Gastroesophageal sphincter (tissue), 3 donors: ENCODE data around the gene ATAD3A.

Experiments used
- CTCF ChIP-seq, 4 experiments: fragments of 200-600 bp in 2 of 4; fragments of 450-650 bp in 2 of 4; sonication (generic) in 1 of 4; IDR thresholded peaks; one replicate each; pipeline ENCODE4 v1.5.1; 2017 to 2019; ENCODE audit warnings: antibody characterized with exemption in 4 of 4, mild to moderate bottlenecking in 2 of 4, moderate library complexity in 2 of 4
- EP300 ChIP-seq: sonication (generic); formaldehyde crosslinking; IDR thresholded peaks from one replicate; pipeline ENCODE4 v1.6.1; 2017; ENCODE audit warnings: antibody characterized with exemption, mild to moderate bottlenecking
- POLR2A ChIP-seq, 2 donors: fragments of 450-650 bp; IDR thresholded peaks; one replicate each; pipeline ENCODE4 v1.6.1; 2017; ENCODE audit warnings: antibody characterized with exemption in 2 of 2, mild to moderate bottlenecking in 2 of 2, moderate library complexity in 1 of 2
- POLR2AphosphoS5 ChIP-seq: sonication (generic); formaldehyde crosslinking; IDR thresholded peaks from one replicate; pipeline ENCODE4 v1.6.1; 2017; ENCODE audit warnings: antibody characterized with exemption

- TF ChIP-seq CTCF (IDR thresholded peaks at IDR 0.05) (no peak), POLR2AphosphoS5 (no peak), POLR2A (IDR thresholded peaks at IDR 0.05) (no peak), EP300 (no peak)
Measured at GRCh38 chr1:1548591-1548990, 36.6 kb downstream of the ATAD3A start.
